GM12875 (cell line): ENCODE measurements around the gene DDX59.

Experiments
- H3K4me3 ChIP-seq: one replicate; pipeline ENCODE4 v1.5.1; 2011; ENCODE audit warnings: low read depth, low read length, control low read depth
- TF ChIP-seq, protein P1 (sequence below): IDR thresholded peaks from 2 replicates; pipeline ENCODE4 v1.5.1; 2011; ENCODE audit warnings: low read depth, mild to moderate bottlenecking, control low read depth, inconsistent platforms, low read length, moderate library complexity, borderline replicate concordance; ENCODE audit not compliant: insufficient read depth

The DDX59 gene

GRCh38 chr1:200659269-200659668 is 10.4 kb downstream of the DDX59 start:
- H3K4me3 ChIP-seq: no peak overlapping the region
- TF ChIP-seq, protein P1, sequence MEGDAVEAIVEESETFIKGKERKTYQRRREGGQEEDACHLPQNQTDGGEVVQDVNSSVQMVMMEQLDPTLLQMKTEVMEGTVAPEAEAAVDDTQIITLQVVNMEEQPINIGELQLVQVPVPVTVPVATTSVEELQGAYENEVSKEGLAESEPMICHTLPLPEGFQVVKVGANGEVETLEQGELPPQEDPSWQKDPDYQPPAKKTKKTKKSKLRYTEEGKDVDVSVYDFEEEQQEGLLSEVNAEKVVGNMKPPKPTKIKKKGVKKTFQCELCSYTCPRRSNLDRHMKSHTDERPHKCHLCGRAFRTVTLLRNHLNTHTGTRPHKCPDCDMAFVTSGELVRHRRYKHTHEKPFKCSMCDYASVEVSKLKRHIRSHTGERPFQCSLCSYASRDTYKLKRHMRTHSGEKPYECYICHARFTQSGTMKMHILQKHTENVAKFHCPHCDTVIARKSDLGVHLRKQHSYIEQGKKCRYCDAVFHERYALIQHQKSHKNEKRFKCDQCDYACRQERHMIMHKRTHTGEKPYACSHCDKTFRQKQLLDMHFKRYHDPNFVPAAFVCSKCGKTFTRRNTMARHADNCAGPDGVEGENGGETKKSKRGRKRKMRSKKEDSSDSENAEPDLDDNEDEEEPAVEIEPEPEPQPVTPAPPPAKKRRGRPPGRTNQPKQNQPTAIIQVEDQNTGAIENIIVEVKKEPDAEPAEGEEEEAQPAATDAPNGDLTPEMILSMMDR: no peak

DNA sequence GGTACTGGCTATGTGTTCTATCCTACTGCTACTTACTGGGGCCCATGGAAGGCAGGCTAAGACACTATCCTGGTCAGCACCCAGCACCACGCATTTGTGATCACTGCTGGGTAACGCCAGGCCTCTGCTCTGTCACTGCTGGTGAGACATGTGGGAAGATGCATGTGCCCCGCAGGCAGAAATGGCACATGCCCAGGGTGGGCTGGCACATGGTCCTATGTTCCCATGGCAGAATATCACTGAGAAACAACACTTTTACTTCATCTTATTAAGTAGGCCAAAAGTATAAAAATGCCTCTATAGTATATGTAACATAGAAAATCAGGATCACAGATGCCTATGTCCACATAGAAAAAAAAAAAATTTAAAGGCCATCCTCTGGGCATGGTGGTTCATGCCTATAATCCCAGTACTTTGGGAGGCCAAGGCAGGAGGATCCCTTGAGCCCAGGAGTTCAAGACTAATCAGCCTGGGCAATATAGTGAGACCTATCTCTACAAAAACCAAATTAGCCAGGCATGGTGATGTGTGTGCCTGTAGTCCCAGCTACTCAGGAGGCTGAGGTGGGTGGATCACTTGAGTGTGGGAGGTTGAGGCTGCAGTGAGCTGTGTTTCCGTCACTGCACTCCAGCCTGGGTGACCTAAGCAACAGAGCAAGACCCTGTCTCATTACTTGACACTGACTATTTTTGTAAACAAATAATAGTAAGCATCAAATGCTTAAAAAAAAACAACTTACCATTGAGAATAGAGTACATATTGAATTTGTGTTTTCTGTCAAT is 11.5 kb downstream of the DDX59 start:
- TF ChIP-seq, protein P1: no peak
- H3K4me3 ChIP-seq: no peak overlapping the region

GRCh38 chr1:200654660-200655059 is 15.0 kb downstream of the DDX59 start:
- TF ChIP-seq, protein P1: no peak
- no peak overlapping the region for H3K4me3 ChIP-seq

DNA sequence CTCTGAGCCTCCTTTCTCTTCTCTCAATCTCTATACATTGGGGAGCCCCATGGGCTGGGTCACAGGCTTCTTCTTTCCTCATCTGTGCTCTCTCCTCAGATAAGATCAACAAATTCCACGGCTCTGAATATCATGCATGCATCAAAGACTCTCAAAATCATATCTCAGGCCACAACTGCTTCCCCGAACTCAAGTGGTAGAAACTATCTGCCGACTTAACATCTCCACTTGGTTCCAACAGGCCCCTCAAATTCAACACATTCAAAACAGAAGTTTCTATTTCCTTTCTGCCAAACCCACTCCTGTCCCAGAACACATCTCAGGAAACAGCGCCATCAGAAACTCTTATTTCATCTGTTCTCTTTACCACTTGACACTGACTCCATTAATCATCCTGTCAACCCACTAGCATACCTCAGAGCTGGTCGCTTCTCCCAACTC is 16.7 kb downstream of the DDX59 start:
- no peak overlapping the region for H3K4me3 ChIP-seq
- TF ChIP-seq, protein P1: no peak

DNA sequence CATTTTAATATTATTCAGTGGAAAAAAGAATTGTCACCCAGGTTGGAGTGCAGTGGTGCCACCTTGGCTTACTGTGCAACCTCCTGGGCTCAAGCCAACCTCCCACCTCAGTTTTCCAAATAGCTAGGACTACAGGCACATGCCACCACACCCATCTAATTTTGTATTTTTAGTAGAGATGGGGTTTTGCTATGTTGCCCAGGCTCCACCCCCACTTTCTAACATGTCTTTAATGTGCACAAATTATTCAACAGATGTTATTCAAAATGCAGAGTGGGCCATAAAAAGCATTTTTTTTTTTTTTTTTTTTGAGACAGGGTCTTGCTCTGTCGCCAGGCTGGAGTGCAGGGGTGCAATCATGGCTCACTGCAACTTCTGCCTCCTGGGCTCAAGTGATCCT is 17.3 kb downstream of the DDX59 start:
- TF ChIP-seq, protein P1: no peak
- no peak overlapping the region for H3K4me3 ChIP-seq

GRCh38 chr1:200646515-200646914 is 23.2 kb downstream of the DDX59 start:
- no peak overlapping the region for H3K4me3 ChIP-seq
- TF ChIP-seq, protein P1: no peak

DNA sequence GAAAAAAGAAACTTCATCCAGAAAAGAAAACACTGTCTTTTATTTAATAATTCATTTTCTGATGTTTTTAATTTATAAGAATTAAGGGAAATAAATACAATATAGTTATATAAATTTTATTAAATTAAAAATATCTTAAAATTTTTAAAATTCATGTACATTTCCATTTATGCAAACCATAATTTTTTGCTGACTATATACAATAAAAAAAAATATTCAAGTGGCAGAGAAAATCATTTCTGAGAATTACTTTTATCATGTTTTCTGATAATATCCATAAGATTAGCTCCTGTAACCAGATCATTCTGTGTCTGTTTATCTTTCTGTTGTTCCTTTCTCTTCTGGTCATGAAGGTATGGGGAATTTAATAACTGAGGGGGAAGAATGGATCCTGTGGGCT is 25.7 kb downstream of the DDX59 start:
- no peak overlapping the region for H3K4me3 ChIP-seq
- TF ChIP-seq, protein P1: no peak
